Heart right ventricle (tissue), 16 donors: Measurements from ENCODE around the gene NRXN3. TPM values are rescaled to one million over a fixed set of nuclear protein-coding genes. Genes with fewer than 3 reads are reported as not detected.

Experiments used
- ATAC-seq, 8 donors: fragments of 200-7000 bp; cut with Tn5 transposase; one replicate each; pipeline ENCODE4 v1.9.1; 2020; ENCODE audit warnings: mild to moderate bottlenecking in 8 of 8, moderate library complexity in 8 of 8, moderate number of reproducible peaks in 1 of 8
- DNase-seq, 2 donors: peaks; one replicate each; pipeline ENCODE4 v3.0.0-alpha.2; 2020
- H3K27ac ChIP-seq, 10 donors: fragments of 200-600 bp; sonication (generic) in 2 of 10; one replicate each; pipeline versions ENCODE4 v1.5.0 to v1.8.0; 2020 to 2022; ENCODE audit warnings: mild to moderate bottlenecking in 3 of 10
- H3K27me3 ChIP-seq, 7 donors: fragments of 200-600 bp; one replicate each; pipeline ENCODE4 v1.8.0; 2021 to 2022; ENCODE audit warnings: mild to moderate bottlenecking in 2 of 7
- H3K36me3 ChIP-seq, 9 donors: fragments of 200-600 bp; sonication (generic) in 1 of 9; one replicate each; pipeline versions ENCODE4 v1.5.0 to v1.8.0; 2020 to 2022; ENCODE audit warnings: mild to moderate bottlenecking in 2 of 9
- H3K4me1 ChIP-seq, 9 donors: fragments of 200-600 bp; sonication (generic) in 1 of 9; one replicate each; pipeline versions ENCODE4 v1.5.0 to v1.8.0; 2020 to 2022; ENCODE audit warnings: mild to moderate bottlenecking in 4 of 9
- H3K4me3 ChIP-seq, 10 donors: fragments of 200-600 bp; sonication (generic) in 2 of 10; one replicate each; pipeline versions ENCODE4 v1.5.0 to v1.8.0; 2020 to 2022; ENCODE audit warnings: mild to moderate bottlenecking in 7 of 10, moderate library complexity in 2 of 10
- H3K9me3 ChIP-seq, 11 donors: fragments of 200-600 bp in 10 of 11; sonication (generic) in 2 of 11; one replicate each; pipeline versions ENCODE4 v1.5.0 to v1.8.0; 2013 to 2022; ENCODE audit warnings: mild to moderate bottlenecking in 2 of 11, control low read depth in 1 of 11, moderate library complexity in 1 of 11
- CTCF ChIP-seq, 9 donors: fragments of 200-600 bp; sonication (generic) in 2 of 9; IDR thresholded peaks; one replicate each; pipeline versions ENCODE4 v1.5.0 to v1.8.0; 2021 to 2022; ENCODE audit warnings: antibody characterized with exemption in 9 of 9, mild to moderate bottlenecking in 5 of 9, moderate library complexity in 1 of 9
- whole genome bisulfite sequencing, 2 donors: extraction: QIAGEN DNeasy Blood & Tissue Kit; methylation state at CpG; one replicate each; pipeline ENCODE4 v1.1.7; 2013; ENCODE audit warnings: inconsistent platforms in 1 of 2; 5-methylcytosine and 5-hydroxymethylcytosine counted together
- intact Hi-C, 10 donors: fragments of 100-400 bp; cut with DNase I; formaldehyde crosslinking; loops; one replicate each; pipeline versions ENCODE4 v1.11.1 to v1.14.2; 2022
- polyA plus RNA-seq, 2 donors: library from polyadenylated mRNA; stranded (reverse); fragments of 200-250 nt; gene quantifications; one replicate each; pipeline ENCODE4 v1.2.3, GENCODE V29; 2013
- total RNA-seq, 10 donors: library from RNA; stranded (reverse); fragmentation: NEBNext Ultra II Directional in 3 of 10; extraction: Animal tissue kit (Norgen Biotek cat#: 25700) in 3 of 10; gene quantifications; one replicate each; pipeline versions ENCODE4 v1.2.1 to v1.2.4, GENCODE V29; 2021 to 2023
- donor health status: Arrhythmogenic right ventricular cardiomyopathy.
- donor health status: ischemic (EF 13 %, LVEDD 7.1; RV severe dilation, severe dysfunction).
- donor health status: healthy with polysubstance abuse.
- donor health status: DM: no; HTN: yes; CAD: no.
- donor health status: DM: no; HTN: no; CAD: no.
- donor health status: ischemic (EF 25% LVEDD 6.9; RV normal size, moderate dysfunction).
- donor health status: ischemic (EF 25% LVEDD 5.7; RV mildly dilated, moderate dysfunction).
- donor health status: healthy.
- donor health status: DM: yes; HTN: yes; CAD: no.
- donor health status: Ischemic cardiomyopathy.
- donor health status: ischemic (EF 35%, LVEDD 5.7; RV mildly dilated, moderate dysfunction).
- donor health status: nonischemic (EF 11% LVEDD 7.7; RV severe dilation, severe dysfunction).
- donor health status: DM: yes; HTN: yes; CAD: no.
- donor health status: PGD.
- donor health status: ischemic (EF 29% LVEDD 5.4; RV normal size, mild dysfunction).
- donor health status: nonischemic (EF 23%, LVEDD 6.1; RV moderate dilation, normal function).

The NRXN3 gene
- total and polyA plus RNA-seq, 12 donors = 0.23 to 1.8 (median 0.87) TPM

- H3K4me1 ChIP-seq = no peaks in the 10 kb centered on the region
- 78 to 83% methylated on average over 5 of the region's 5 CpGs for WGBS, 2 donors
Measured at GRCh38 chr14:79680087-79680486, 1509.9 kb downstream of the NRXN3 start.

GRCh38 chr14:79686196-79686595 is 1516.0 kb downstream of the NRXN3 start:
- H3K27me3 ChIP-seq = no peaks in the 10 kb centered on the region
- no peaks in the 10 kb centered on the region for H3K36me3 ChIP-seq
- H3K4me3 ChIP-seq = no peak overlapping the region
- DNase-seq (no peak), ATAC-seq (no peak)
- H3K9me3 ChIP-seq = no peaks in the 10 kb centered on the region
- TF ChIP-seq CTCF (IDR thresholded peaks at IDR 0.05) = no peak
- H3K27ac ChIP-seq = no peak overlapping the region
- H3K4me1 ChIP-seq = no peaks in the 10 kb centered on the region
- intact Hi-C loops = no loop called here
- WGBS, 2 donors = 71 to 79% methylated on average over 1 of the region's 1 CpG

More at GRCh38 chr14:79680087-79680486, 1509.9 kb downstream of the NRXN3 start:
- Histone ChIP-seq H3K27me3 (no peaks in the 10 kb centered on the region), H3K4me3 (no peak overlapping the region), H3K27ac (no peak overlapping the region), H3K36me3 (no peaks in the 10 kb centered on the region), H3K9me3 (no peaks in the 10 kb centered on the region)
- intact Hi-C loops = no loop called here
- no peak for TF ChIP-seq CTCF (IDR thresholded peaks at IDR 0.05)
- DNase-seq (no peak), ATAC-seq (no peak)

GRCh38 chr14:79690960-79691359 is 1520.8 kb downstream of the NRXN3 start:
- 76 to 88% methylated on average over 1 of the region's 1 CpG for WGBS, 2 donors
- Histone ChIP-seq H3K4me1 (no peaks in the 10 kb centered on the region), H3K9me3 (no peaks in the 10 kb centered on the region), H3K36me3 (no peaks in the 10 kb centered on the region), H3K4me3 (no peak overlapping the region), H3K27me3 (no peaks in the 10 kb centered on the region), H3K27ac (no peak overlapping the region)
- DNase-seq (no peak), ATAC-seq (no peak)
- intact Hi-C loops = no loop called here
- no peak for TF ChIP-seq CTCF (IDR thresholded peaks at IDR 0.05)

GRCh38 chr14:79693935-79694334 is 1523.8 kb downstream of the NRXN3 start:
- H3K27ac ChIP-seq = no peak overlapping the region
- no peaks in the 10 kb centered on the region for H3K36me3 ChIP-seq
- no peaks in the 10 kb centered on the region for H3K4me1 ChIP-seq
- H3K27me3 ChIP-seq = no peaks in the 10 kb centered on the region
- no peak for TF ChIP-seq CTCF (IDR thresholded peaks at IDR 0.05)
- no peak overlapping the region for H3K4me3 ChIP-seq
- WGBS, 2 donors = 8 to 17% methylated on average over 1 of the region's 1 CpG
- H3K9me3 ChIP-seq = no peaks in the 10 kb centered on the region
- intact Hi-C loops = no loop called here
- no peak for DNase-seq
- ATAC-seq = no peak
